ENCODE measurements around the gene LRCH1.

DNA sequence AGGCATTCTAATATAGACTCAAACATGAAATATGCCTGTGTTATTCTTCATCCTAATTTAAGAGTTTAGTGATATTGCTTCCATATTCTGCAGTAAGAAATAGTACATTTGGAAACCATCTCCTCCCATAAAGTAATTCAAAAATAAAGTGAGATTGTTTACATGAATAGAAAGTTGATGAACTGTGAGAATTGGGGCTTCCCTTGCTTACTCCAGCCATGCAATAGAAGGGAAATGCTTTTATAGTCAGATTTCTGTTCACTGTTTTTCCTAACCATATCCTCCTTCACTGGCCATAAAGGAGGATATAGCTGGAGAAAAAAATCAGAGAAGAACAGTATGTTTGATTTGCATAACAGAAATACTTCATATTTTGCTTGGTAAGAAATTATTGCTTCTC, 7.8 kb downstream of the LRCH1 start:
- TF ChIP-seq EZH2 (IDR thresholded peaks at IDR 0.05; ENCODE audit: insufficient read depth, poor library complexity, severe bottlenecking) (no peak), EZH2phosphoT487 (IDR thresholded peaks at IDR 0.05; ENCODE audit: insufficient read depth, low read depth) (no peak)
